Activated CD4-positive, alpha-beta T cell treated with anti-CD3 and anti-CD28 coated beads, Interleukin-2, amount 50 U/mL, for 4 hours (primary cell): ENCODE measurements around the gene FAM47E.
"Not testable (repeated sequence)": the region's sequence is repeated elsewhere in the genome, so short reads cannot be mapped to it uniquely, and the experiment has no call there.

ENCODE experiments used
- DNase-seq, 2 experiments: peaks; one replicate each; pipeline ENCODE4 v3.0.0-alpha.2; 2020

The FAM47E gene

GRCh38 chr4:76270244-76271175 lies 19.0 kb downstream of the FAM47E start:
- no peak for DNase-seq

- DNase-seq: no peak
Observed at GRCh38 chr4:76271248-76271647, 19.7 kb downstream of the FAM47E start.

- no peak for DNase-seq
Observed at GRCh38 chr4:76272073-76272472, 20.6 kb downstream of the FAM47E start.

DNA sequence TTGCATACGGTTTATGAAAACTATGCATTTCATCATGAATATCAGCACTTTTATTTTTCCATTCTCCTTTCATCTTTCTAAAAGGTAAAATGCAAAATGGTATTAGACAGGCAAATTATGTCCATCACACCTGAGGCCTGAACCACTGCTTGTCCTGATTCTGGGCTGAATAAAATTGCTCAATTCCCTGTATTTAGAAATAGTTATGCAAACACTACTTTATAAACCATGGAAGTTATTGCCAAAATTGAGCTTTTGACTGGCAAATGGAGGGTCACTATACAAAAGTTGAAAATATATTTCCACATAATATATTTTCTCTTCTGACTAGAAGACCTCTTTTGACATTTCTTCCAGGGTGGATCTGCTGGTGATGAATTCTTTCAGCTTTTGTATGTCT lies 21.1 kb downstream of the FAM47E start:
- no peak for DNase-seq

- no peak for DNase-seq
Observed at GRCh38 chr4:76272999-76273398, 21.5 kb downstream of the FAM47E start.

GRCh38 chr4:76275486-76276124 lies 24.1 kb downstream of the FAM47E start:
- DNase-seq: no peak

DNA sequence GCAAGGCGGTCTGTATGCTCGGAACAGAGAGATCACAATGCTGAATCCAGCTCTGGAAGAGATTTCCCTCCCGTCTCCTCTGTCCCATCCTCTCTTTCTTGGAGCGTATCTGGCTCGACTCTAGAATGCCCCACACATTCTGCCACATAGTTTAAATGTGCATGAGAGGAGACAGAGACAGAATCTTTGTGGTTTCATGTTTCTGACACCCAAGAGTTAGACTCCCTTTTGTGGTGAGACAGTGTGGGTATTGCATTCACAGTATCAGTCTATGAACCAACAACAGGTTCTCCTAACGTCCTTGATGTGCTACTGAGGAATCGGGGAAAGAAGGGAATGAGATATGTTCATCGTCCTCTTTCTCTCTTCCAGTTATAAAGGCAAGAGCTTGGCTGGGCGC lies 25.3 kb downstream of the FAM47E start:
- DNase-seq: no peak

- DNase-seq: no peak
Observed at GRCh38 chr4:76277667-76278066, 26.1 kb downstream of the FAM47E start.

GRCh38 chr4:76278583-76278982 lies 27.1 kb downstream of the FAM47E start:
- DNase-seq: no peak

DNA sequence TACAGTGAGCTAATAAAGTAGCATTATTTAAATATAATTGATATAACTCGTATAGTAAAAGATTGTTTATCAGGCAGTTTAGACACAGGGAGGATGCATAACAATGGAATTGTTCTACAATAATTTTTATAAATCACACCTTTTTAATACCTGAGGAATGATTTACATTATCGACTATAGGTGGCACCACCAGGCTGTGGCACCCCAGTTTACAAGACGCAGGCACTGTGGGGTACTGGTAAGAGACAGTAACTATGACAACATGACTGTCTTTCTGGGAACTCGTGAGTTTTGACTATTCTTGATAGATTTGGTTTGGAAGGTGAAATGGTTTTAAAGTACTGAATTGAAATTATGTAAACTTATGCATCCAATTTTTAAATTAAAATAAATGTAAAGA lies 27.9 kb downstream of the FAM47E start:
- no peak for DNase-seq

DNA sequence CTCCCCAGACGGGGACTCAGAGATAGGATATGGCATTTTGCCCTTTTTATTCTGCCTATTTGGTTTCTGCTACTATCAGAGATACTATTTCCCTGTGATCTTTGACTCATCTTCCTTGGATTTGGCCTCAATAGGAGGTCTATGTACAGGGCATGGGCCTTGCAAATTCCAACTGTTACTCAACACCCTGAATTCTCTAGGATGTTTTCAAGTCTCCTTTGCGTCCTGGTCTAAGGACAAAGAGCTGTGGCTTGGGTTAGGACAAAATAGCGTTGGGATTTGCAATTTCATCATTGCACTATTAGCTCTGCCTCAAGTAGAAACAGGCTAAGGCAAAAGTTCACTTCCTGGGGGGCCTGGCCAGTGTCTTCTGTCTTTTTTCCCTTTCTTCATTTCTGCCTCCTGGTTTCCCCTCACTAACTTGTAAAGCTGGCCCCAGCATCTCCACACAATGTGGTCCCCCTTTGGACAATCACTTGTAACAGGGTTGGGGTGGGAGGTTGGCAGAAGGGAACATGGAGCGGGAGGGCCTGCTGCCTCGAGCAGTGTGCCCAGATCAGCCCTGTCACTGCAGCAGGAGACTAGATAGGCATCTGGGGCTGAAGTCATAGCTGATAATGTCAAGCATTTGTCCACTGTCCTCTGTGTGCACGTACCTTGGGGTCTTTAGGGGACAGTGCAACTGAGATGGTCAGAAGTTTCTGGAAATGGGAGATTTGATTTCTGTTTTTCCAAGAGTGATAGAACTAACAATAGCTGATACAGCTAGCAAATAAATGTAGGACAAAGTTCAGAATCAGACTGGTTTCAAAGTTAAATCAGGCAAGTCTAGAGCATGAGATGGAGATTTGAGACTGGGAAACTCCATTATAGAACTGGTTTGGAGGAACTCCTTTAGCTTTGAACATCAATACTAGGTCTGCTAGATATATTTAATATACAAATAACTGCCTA lies 29.2 kb downstream of the FAM47E start:
- no peak for DNase-seq

- not testable (repeated sequence) for DNase-seq
Observed at GRCh38 chr4:76281594-76281993, 30.1 kb downstream of the FAM47E start.

- DNase-seq: no peak
Observed at GRCh38 chr4:76282941-76283689, 31.6 kb downstream of the FAM47E start.

GRCh38 chr4:76283900-76284299 lies 32.4 kb downstream of the FAM47E start:
- DNase-seq: no peak

DNA sequence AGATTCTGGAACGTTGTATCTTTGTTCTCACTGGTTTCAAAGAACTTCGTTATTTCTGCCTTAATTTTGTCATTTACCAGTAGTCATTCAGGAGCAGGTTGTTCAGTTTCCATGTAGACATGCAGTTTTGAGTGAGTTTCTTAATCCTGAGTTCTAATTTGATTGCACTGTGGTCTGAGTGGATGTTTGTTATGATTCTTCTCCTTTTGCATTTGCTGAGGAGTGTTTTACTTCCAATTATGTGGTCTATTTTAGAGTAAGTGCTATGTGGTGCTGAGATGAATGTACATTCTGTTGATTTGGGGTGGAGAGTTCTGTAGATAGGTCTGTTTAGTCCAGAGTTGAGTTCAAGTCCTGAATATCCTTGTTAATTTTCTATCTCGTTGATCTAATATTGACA lies 36.3 kb downstream of the FAM47E start:
- not testable (repeated sequence) for DNase-seq

GRCh38 chr4:76292730-76293129 lies 41.2 kb downstream of the FAM47E start:
- DNase-seq: no peak

GRCh38 chr4:76293772-76294171 lies 42.3 kb downstream of the FAM47E start:
- DNase-seq: no peak

GRCh38 chr4:76296286-76296820 lies 44.8 kb downstream of the FAM47E start:
- DNase-seq: no peak

DNA sequence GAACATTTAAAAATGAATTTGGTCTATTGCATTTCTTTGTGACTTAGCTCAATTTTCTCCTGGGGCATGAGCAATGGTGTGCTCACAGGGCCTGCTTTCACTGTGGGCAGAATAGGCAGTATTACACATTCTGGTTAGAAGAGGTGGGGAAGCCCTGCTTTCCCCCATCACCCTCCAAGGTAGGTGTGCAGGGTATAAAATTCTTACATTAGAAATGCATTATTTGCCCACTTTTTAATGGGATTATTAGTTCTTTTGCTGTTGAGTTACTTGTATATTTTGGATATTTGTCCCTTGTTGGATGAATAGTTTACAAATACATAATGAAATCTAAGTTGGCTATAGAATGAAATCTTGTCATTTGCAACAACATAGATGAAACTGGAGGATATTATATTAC lies 46.7 kb downstream of the FAM47E start:
- no peak for DNase-seq

GRCh38 chr4:76300012-76300411 lies 48.5 kb downstream of the FAM47E start:
- no peak for DNase-seq

DNA sequence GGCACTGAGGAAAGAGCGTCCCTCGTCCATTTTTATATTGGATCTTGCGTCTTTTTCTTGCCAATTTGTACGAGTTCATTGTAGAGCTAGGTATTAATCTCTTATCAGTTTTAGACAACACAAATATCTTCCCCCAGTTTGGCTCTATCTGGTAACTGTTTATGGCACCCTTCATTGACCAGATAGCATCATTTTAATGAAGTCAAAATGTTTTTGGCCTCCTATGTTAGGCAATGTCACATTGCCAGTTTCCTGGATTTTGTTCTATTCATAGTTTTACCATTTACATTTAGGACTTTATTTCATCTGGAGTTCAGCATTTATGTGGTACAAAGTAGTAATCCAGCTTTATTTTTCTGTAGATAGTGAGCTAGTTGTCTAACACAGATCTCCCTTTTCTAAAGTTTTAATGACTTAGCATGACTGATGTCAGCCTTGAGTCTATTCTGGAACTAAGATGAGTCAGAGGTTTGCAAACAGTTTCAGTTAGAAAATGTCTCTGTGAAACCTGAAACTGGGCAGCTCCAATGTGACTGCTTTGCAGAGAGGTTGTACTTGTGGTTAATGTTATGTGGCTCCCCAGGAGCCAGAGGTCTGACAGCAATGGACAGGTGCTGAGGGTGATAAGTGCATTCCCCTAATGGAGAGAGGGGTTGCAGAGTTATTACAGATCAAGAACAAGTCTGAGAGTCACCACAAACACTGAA lies 49.7 kb downstream of the FAM47E start:
- DNase-seq: no peak
